AG04450 (cell line): Measurements from ENCODE around the gene CBX5. TPM values are rescaled to one million over a fixed set of nuclear protein-coding genes. Genes with fewer than 3 reads are reported as not detected.
"Not testable (repeated sequence)": the region's sequence is repeated elsewhere in the genome, so short reads cannot be mapped to it uniquely, and the experiment has no call there.

Source experiments
- CTCF ChIA-PET: fragments of 300-600, 350-600 bp; formaldehyde crosslinking; extraction: SDS; loops from one replicate; lab custom pipeline; 2022; ENCODE audit warnings: antibody characterized with exemption, inconsistent platforms; lab: Charles Lee
- POLR2A ChIA-PET: fragments of 350-600 bp; formaldehyde crosslinking; extraction: SDS; loops from one replicate; lab custom pipeline; 2021; ENCODE audit warnings: antibody characterized with exemption, inconsistent platforms; lab: Yijun Ruan, JAX
- DNase-seq: peaks from one replicate; pipeline ENCODE4 v3.0.0-alpha.2; 2011; ENCODE audit warnings: low read depth, low spot score
- H3K27ac ChIP-seq: one replicate; pipeline ENCODE4 v1.5.1; 2012; ENCODE audit warnings: low read depth, low read length, control low read depth
- H3K27me3 ChIP-seq: one replicate; pipeline ENCODE4 v1.6.0; 2012; ENCODE audit warnings: low read length; ENCODE audit not compliant: control insufficient read depth, insufficient read depth
- H3K4me3 ChIP-seq: 2 replicates; pipeline ENCODE4 v1.5.1; 2011; ENCODE audit warnings: mild to moderate bottlenecking, low read depth, low read length, control low read depth
- H3K9me3 ChIP-seq: 2 replicates; pipeline ENCODE4 v1.5.1; 2012; ENCODE audit warnings: low read length; ENCODE audit not compliant: control insufficient read depth, insufficient read depth
- CTCF ChIP-seq: IDR thresholded peaks from 2 replicates; pipeline ENCODE4 v1.5.1; 2011; ENCODE audit warnings: low read depth, low read length, control low read depth, inconsistent platforms
- polyA plus RNA-seq: library from polyadenylated mRNA; depleted of rRNA; stranded (reverse); fragments of >200 nt; gene quantifications from 2 replicates; pipeline ENCODE4 v1.2.3, GENCODE V29; 2011

The CBX5 gene
- polyA plus RNA-seq, 1 experiment = 62.3 TPM

GRCh38 chr12:54191126-54191525, 88.8 kb downstream of the CBX5 start:
- ChIA-PET POLR2A (interaction anchor here (0.5 to 0.6 kb wide), 2 partner anchors 182 to 1830 kb away, joined by 3 to 6 read pairs; partner anchors contain the start of gene HOXC8), CTCF (interaction anchor here (0.6 to 7.8 kb wide), 16 partner anchors 10 to 445 kb away, joined by 3 to 95 read pairs (median 6); partner anchors contain the start of genes HOXC5 and HOXC8)
- TF ChIP-seq CTCF = no peak
- H3K4me3 ChIP-seq = no peak overlapping the region
- H3K9me3 ChIP-seq = no peaks in the 10 kb centered on the region; the same call in 1 of the 2 replicates
- H3K27ac ChIP-seq = no peak overlapping the region
- peaks cover 13% of the 10 kb centered on the region for H3K27me3 ChIP-seq
- no peak for DNase-seq

- TF ChIP-seq CTCF = no peak
- no peak for DNase-seq
- H3K27ac ChIP-seq = no peak overlapping the region
- ChIA-PET CTCF (interaction anchor here (0.6 to 7.8 kb wide), 8 partner anchors 12 to 446 kb away, joined by 3 to 95 read pairs (median 11); partner anchors contain the start of gene HOXC8), POLR2A (interaction anchor here (0.5 kb wide), 1 partner anchor 180 kb away, joined by 7 read pairs; the partner anchor contains the start of gene HOXC8)
- H3K4me3 ChIP-seq = peak overlapping the region; percentile 11; the same call in 1 of the 2 replicates
- peaks cover 13% of the 10 kb centered on the region for H3K27me3 ChIP-seq
- H3K9me3 ChIP-seq = no peaks in the 10 kb centered on the region; the same call in 1 of the 2 replicates
Measured at GRCh38 chr12:54189198-54189539, 90.8 kb downstream of the CBX5 start.

GRCh38 chr12:54187075-54187474, 92.8 kb downstream of the CBX5 start:
- DNase-seq = no peak
- Histone ChIP-seq H3K27me3 (no peaks in the 10 kb centered on the region), H3K27ac (no peak overlapping the region), H3K9me3 (no peaks in the 10 kb centered on the region; the same call in 1 of the 2 replicates), H3K4me3 (no peak overlapping the region)
- CTCF ChIA-PET = interaction anchor here (0.8 to 7.8 kb wide), 5 partner anchors 14 to 181 kb away, joined by 3 to 58 read pairs (median 5); partner anchors contain the start of gene HOXC5
- no peak for TF ChIP-seq CTCF
- POLR2A ChIA-PET = no interaction called here

GRCh38 chr12:54185919-54186318, 94.0 kb downstream of the CBX5 start:
- no peak for DNase-seq
- Histone ChIP-seq H3K27ac (no peak overlapping the region), H3K27me3 (no peaks in the 10 kb centered on the region), H3K9me3 (no peaks in the 10 kb centered on the region; the same call in 1 of the 2 replicates), H3K4me3 (no peak overlapping the region)
- POLR2A ChIA-PET = no interaction called here
- CTCF ChIA-PET = interaction anchor here (0.9 to 7.8 kb wide), 3 partner anchors 22 to 179 kb away, joined by 3 to 58 read pairs (median 5); no protein-coding TSS in a partner anchor
- no peak for TF ChIP-seq CTCF

- H3K4me3 ChIP-seq, H3K27ac ChIP-seq, POLR2A ChIA-PET, H3K9me3 ChIP-seq, H3K27me3 ChIP-seq, DNase-seq: not testable (repeated sequence)
- CTCF ChIA-PET = interaction anchor here (0.9 to 2.3 kb wide), 2 partner anchors 22 to 178 kb away, joined by 3 to 5 read pairs; no protein-coding TSS in a partner anchor
Measured at GRCh38 chr12:54185297-54185696, 94.6 kb downstream of the CBX5 start.
